ENCODE measurements around the gene LMAN2L. TPM values are rescaled to one million over a fixed set of nuclear protein-coding genes. Genes with fewer than 3 reads are reported as not detected.

The LMAN2L gene
- total and polyA plus RNA-seq, 2 of the 8 experiments (the other 6 are each of a cell fraction or from before 2014, with no cell fraction given) = 14.3 to 17.6 TPM

DNA sequence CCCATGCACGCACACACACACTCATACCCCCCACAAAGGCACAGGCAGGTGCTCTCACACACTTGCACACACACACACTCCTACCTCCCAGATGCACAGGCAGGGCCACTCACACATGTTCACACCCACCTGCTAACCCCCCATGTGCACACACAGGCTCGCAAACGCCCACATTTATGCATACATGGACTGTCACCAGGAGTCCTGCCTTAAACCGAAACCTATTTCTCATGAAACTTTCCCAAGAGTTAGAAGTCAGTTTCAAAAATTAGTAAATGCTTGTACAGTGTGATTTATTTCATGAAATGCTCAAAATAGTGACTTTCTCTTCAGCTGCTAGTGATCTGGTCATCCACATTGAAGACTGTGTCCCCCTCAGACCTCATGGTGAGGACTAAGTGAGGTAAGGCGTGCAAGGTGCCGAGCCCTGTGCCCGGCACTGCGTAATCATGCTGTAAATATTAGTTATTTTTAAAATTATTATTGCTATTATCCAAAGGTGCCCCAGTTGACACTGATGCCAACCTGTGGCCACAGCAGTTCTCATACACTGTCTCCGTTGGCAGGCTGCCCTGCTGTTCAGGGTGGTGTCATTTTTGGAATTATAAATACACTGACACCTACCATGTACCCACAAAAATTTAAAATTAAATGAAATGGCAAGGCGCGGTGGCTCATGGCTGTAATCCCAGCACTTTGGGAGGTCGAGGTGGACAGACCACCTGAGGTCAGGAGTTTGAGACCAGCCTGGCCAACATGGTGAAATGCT, 33.2 kb upstream of the LMAN2L start:
- CTCF ChIA-PET (ENCODE audit: partially characterized antibody) = interaction anchor here (1.2 to 7.3 kb wide), 5 partner anchors 9 to 37 kb away, joined by 3 to 64 read pairs (median 8); partner anchors contain the start of gene CNNM4
- Histone ChIP-seq H2BK120ac (replicated peaks; ENCODE audit: low read depth, low read length) (no peak overlapping the region), H4K8ac (ENCODE audit: extremely low read depth, insufficient read depth, low read length) (no peak overlapping the region), H2BK5ac (ENCODE audit: low read depth, low read length) (no peak overlapping the region), H3K36me3 (ENCODE audit: control insufficient read depth in 2 of 4, insufficient read depth in 4 of 4, low read length in 3 of 4) (no peaks in the 10 kb centered on the region), H3K27me3 (replicated peaks in 1 of 4; ENCODE audit: control insufficient read depth in 3 of 4, extremely low read depth in 1 of 4, insufficient read depth in 3 of 4, low read length in 3 of 4) (no peaks in the 10 kb centered on the region), H3K18ac (ENCODE audit: extremely low read depth, low read length) (no peak overlapping the region), H4K20me1 (replicated peaks in 1 of 2; ENCODE audit: control insufficient read depth in 1 of 2, insufficient read depth in 2 of 2, low read length in 2 of 2) (peaks cover 0 to 6% of the 10 kb centered on the region in 2 experiments), H4K91ac (replicated peaks; ENCODE audit: insufficient read length, low read length) (no peak overlapping the region), H2BK20ac (ENCODE audit: low read length) (no peak overlapping the region), H3K9ac (replicated peaks in 1 of 4; ENCODE audit: extremely low read depth in 1 of 4, low read depth in 3 of 4, low read length in 3 of 4) (no peak overlapping the region), H2BK15ac (ENCODE audit: low read length) (no peak overlapping the region), H3K23me2 (ENCODE audit: low read depth, low read length) (no peaks in the 10 kb centered on the region), H3K9me3 (ENCODE audit: insufficient read depth in 2 of 2, low read depth in 1 of 2, low read length in 1 of 2) (no peaks in the 10 kb centered on the region), H3K4me3 (ENCODE audit: extremely low read depth in 1 of 4, insufficient read depth in 2 of 4, low read depth in 3 of 4, low read length in 4 of 4) (no peak overlapping the region), H3K79me1 (ENCODE audit: low read depth, low read length) (peaks cover 9% of the 10 kb centered on the region), H2AK5ac (ENCODE audit: low read depth, low read length) (no peak overlapping the region), H3K4me1 (replicated peaks in 1 of 4; ENCODE audit: control insufficient read depth in 3 of 4, insufficient read depth in 4 of 4, low read length in 3 of 4) (peaks cover 0 to 4% (median 0%) of the 10 kb centered on the region in 4 experiments; a peak in 3 of 7 replicates), H2AFZ (ENCODE audit: low read length) (no peak overlapping the region), H4K5ac (ENCODE audit: insufficient read length, low read depth, low read length) (no peak overlapping the region), H3K79me2 (ENCODE audit: control insufficient read depth in 1 of 2, insufficient read depth in 2 of 2, low read length in 2 of 2) (0 out of 4 replicates have a peak, but pooled peaks cover 0 to 4% of the 10 kb centered on the region in 2 experiments), H3K56ac (replicated peaks; ENCODE audit: insufficient read length, low read depth, low read length) (no peak overlapping the region), H3K4ac (replicated peaks; ENCODE audit: insufficient read length, low read depth, low read length) (no peak overlapping the region), H3K14ac (ENCODE audit: insufficient read length) (no peak overlapping the region), H3K23ac (ENCODE audit: insufficient read length) (no peak overlapping the region), H3K4me2 (ENCODE audit: insufficient read depth in 1 of 2, low read depth in 2 of 2, low read length in 2 of 2) (no peak overlapping the region), H3K27ac (ENCODE audit: low read depth, low read length) (no peak overlapping the region), H2BK12ac (ENCODE audit: low read depth, low read length) (no peak overlapping the region)
- DNase-seq (ENCODE audit: low read depth in 1 of 2, low spot score in 2 of 2) (no peak), FAIRE-seq (no peak)
- WGBS, 2 experiments (ENCODE audit: extremely low coverage in 1 of 2, insufficient coverage in 1 of 2, insufficient read length in 1 of 2, insufficient replicate concordance in 2 of 2, low coverage in 1 of 2, low lambda C conversion rate in 2 of 2, missing lambda C conversion rate in 1 of 2) = 91% methylated on average over 12 of the region's 12 CpGs; no CpG with 5 or more reads in 1 of the 2 experiments
- POLR2A ChIA-PET (ENCODE audit: partially characterized antibody) = no interaction called here
- no peak for TF ChIP-seq JUN (IDR thresholded peaks at IDR 0.05; ENCODE audit: low read depth, low read length)
- TF ChIP-seq, protein P1, sequence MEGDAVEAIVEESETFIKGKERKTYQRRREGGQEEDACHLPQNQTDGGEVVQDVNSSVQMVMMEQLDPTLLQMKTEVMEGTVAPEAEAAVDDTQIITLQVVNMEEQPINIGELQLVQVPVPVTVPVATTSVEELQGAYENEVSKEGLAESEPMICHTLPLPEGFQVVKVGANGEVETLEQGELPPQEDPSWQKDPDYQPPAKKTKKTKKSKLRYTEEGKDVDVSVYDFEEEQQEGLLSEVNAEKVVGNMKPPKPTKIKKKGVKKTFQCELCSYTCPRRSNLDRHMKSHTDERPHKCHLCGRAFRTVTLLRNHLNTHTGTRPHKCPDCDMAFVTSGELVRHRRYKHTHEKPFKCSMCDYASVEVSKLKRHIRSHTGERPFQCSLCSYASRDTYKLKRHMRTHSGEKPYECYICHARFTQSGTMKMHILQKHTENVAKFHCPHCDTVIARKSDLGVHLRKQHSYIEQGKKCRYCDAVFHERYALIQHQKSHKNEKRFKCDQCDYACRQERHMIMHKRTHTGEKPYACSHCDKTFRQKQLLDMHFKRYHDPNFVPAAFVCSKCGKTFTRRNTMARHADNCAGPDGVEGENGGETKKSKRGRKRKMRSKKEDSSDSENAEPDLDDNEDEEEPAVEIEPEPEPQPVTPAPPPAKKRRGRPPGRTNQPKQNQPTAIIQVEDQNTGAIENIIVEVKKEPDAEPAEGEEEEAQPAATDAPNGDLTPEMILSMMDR (IDR thresholded peaks at IDR 0.05; ENCODE audit: control extremely low read depth in 1 of 3, insufficient read depth in 1 of 3, low read depth in 1 of 3, low read length in 3 of 3) = no peak
- no peak for TF ChIP-seq HDAC2 (IDR thresholded peaks at IDR 0.05; ENCODE audit: borderline replicate concordance in 1 of 2, low read depth in 2 of 2, low read length in 2 of 2)
- no peak for TF ChIP-seq BCL11A (IDR thresholded peaks at IDR 0.05; ENCODE audit: low read depth in 2 of 2, low read length in 2 of 2)
- TF ChIP-seq GTF2F1 (IDR thresholded peaks at IDR 0.05; ENCODE audit: borderline replicate concordance, low read depth, low read length) = no peak
- no peak for TF ChIP-seq SUZ12 (IDR thresholded peaks at IDR 0.05; ENCODE audit: low read length)
- no peak for TF ChIP-seq CBX5 (IDR thresholded peaks at IDR 0.05; ENCODE audit: low read depth, low read length)
- no peak for TF ChIP-seq TAF1 (IDR thresholded peaks at IDR 0.05; ENCODE audit: low read depth, low read length)

Measured in H1 (cell line).